Ecto neural progenitor cell (in vitro differentiated cells): ENCODE results near the gene PLA2G4C.
"Not testable (repeated sequence)": the region's sequence is repeated elsewhere in the genome, so short reads cannot be mapped to it uniquely, and the experiment has no call there.

Experiments used
- DNase-seq: peaks from one replicate; pipeline ENCODE4 v3.0.0-alpha.2; 2018; ENCODE audit warnings: low spot score

The PLA2G4C gene

GRCh38 chr19:48108997-48109782 lies 1.4 kb downstream of the PLA2G4C start:
- no peak for DNase-seq

DNA sequence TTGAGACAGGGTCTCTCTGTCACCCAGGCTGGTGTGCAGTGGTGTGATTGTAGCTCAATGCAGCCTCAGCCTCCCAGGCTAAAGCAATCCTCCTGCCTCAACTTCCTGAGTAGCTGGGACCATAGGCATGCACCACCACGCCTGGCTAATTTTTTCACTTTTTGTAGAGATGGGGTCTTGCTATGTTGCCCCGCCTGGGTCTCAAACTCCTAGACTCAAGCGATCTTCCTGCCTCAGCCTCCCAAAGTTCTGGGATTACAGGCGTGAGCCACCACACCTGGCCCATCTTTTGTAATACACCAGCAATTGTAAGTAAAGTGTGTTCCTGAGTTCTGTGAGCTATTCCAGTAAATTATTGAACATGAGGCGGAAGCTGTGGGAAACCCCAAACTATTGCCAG lies 6.7 kb downstream of the PLA2G4C start:
- no peak for DNase-seq

DNA sequence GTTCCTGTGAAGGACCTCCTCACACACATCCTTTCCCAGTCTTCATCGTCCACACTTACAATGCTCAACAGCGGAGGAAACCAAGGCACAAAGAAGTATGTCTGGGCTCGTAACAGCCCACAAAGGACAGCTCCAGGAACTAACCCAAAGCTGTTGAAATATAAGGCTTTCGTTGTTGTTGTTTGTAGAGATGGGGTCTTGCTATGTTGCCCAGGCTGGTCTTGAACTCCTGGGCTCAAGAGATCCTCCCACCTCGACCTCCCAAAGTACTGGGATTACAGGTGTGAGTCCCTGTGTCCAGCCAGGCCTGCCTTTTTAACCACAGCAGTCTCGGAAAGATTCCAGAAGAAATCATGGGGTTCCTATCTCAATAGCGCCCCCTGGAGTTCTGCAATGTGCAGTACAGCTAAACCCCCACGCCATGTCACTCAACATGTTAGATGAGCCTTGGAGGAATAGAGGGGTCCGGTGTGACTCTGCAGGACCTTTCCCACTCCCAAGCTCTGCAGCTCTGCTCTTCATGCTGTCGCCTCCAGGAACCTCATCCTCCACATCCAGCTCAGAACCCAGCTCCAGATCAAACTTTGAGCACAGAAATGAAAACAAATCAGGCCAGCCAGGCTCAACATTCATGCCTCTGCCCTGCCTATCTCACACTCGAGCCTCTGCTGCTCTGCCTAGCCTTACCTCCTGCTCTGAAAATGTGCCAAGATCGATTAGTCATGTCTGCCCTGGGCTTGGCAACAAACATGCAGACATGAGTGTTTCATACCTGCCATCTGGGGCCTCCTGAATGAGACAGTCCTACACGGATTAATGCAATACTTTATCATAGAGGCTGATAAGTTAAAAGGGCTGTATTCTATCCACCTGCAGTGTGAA lies 7.5 kb downstream of the PLA2G4C start:
- peak; percentile 67 for DNase-seq

DNA sequence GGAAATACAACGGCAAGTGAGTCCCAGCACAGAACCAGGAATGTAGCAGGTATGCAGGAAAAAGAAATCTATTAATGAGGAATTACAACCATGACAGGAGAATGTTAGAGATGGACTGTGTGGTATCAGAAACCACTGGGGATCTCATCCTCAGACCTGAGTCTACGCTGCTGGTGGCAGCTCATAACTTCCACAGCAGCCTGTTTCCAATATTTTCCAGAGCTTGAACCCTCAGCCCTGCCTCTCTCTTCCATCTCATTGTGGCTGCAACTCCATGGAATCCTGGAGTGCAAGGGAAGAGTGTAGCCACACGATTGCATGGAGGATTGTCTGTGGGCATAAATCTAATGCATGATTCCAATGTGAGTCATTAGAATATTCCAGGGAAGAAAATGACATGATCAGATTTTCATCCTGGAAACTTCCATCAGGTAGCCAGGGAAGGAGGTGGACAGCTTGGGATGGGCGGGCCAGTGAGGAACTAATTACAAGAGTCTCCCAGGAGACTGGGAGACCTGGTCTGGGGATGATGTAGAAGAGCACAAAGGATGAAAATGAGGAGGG lies 14.9 kb downstream of the PLA2G4C start:
- DNase-seq = no peak

DNA sequence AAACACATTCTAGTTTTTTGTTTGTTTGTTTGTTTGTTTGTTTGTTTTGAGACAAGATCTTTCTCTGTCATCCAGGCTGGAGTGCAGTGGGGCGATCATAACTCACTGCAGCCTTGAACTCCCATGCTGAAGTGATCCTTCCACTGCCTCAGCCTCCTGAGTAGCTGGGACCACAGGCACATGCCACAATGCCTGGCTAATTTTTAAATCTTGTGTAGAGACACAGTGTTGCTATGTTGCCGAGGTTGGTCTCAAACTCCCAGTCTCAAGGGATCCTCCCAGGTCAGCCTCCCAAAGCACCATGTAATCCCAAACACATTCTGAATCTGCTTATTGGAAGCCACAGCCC lies 15.8 kb downstream of the PLA2G4C start:
- no peak for DNase-seq

DNA sequence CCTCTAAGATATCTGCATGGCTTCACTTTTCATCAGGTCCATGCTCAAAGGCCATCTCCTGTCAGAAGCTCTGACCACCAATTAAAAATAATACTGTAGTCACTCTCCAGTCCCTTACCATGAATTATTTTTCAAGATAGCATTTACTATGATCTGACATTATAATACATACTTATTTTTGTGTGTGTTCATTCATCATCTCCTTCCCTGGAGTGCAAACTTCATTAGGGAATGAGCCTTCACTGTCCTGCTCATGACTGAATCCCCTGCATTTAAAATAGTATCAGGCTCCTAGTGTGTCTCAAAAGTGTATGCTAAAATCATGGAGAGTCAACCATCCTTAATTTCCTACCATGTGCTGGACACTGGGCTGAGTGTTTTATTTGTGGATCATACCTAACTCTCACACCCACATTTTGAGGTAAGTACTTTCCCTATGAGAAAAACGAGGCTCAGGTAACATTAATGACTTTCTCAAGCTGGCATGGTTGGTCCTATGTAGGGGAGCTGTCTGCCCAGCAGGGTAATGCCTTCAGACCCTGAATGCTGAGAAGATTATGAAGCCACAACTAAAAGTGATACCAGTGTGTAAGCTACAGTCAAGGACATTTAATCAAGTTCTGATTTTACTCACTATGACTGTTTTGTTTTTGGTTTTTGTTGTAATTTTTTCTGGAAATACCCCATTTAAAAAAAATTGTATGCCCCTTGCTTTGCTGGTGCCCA lies 16.3 kb downstream of the PLA2G4C start:
- no peak for DNase-seq

DNA sequence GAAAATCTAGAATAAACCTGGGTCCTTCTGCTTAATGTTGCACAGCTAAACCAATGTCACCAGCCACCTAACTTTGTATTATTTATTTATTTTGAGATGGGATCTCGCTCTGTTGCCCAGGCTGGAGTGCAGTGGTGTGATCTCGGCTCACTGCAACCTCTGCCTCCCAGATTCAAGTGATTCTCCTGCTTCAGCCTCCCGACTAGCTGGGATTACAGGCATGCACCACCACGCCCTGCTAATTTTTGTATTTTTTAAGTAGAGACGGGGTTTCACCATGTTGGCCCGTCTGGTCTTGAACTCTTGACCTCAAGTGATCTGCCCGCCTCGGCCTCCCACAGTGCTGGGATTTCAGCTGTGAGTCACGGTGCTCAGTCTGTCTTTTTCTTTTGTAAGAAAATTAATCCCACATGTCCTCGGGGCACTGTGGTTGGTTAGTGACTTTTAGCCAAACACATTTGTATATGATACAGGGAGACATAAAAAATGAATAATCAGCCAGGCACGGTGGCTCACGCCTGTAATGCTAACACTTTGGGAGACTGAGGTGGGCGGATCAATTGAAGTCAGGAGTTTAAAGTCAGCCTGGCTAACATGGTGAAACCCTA lies 19.4 kb downstream of the PLA2G4C start:
- not testable (repeated sequence) for DNase-seq

GRCh38 chr19:48090281-48090802 lies 20.3 kb downstream of the PLA2G4C start:
- no peak for DNase-seq

DNA sequence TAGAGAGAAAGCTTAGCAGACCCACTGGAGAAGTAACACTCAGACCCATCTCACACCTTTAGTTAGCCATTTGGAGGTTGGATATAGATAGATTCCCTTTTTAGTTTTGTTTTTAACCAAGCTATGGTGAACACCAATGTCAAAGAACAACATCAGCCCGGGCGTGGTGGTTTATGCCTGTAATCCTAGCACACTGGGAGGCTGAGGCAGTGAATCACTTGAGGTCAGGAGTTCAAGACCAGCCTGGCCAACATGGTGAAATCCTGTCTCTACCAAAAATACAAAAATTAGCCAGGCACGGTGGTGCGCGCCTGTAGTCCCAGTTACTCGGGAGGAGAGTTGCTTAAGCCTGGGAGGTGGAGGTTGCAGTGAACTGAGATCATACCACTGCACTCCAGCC lies 21.6 kb downstream of the PLA2G4C start:
- not testable (repeated sequence) for DNase-seq

DNA sequence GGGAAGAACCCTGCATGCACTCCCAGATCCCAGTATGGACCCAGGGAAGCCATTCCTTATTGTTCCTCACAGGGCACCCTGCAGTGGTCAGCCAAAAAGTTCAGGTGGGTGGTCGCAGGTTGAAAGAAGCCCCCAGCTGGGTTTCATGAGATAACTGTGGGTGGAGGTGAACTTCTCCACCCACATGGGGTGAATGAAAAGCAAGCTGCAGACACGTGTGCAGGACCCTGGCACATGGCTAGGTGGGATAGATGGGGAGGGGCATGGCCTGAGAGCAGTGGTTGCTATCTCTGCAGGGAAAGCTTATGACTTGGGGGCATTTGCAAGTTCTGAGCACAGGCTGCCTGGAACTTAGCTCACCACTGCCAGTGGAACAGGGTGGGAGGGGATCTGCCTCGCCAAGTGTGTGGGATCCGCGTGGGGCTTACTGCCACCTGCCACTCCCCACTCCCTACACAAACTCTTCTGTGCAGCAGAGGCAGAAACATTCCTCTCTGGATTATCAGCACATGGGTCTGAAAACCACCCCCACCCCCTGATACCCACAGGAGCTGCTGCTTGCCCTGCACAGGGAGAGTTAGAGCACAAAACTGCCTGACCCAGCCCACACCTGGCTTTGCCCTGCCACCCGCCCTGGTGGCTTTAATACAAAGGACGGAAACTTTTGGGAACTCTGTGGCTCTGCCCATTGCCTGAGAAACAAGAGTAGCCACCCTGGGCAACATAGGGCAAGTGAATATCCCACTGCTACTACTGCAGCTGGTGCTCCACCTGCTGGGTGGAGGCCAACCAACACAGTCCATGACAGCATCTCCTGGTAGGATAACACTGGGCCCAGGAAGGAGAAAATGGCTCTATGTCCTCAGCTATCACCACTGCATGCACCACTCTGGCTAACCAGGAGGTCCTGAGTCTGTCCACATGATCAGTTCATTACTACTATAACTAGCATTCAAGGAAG lies 24.4 kb downstream of the PLA2G4C start:
- no peak for DNase-seq

GRCh38 chr19:48085076-48085475 lies 25.5 kb downstream of the PLA2G4C start:
- DNase-seq = no peak

DNA sequence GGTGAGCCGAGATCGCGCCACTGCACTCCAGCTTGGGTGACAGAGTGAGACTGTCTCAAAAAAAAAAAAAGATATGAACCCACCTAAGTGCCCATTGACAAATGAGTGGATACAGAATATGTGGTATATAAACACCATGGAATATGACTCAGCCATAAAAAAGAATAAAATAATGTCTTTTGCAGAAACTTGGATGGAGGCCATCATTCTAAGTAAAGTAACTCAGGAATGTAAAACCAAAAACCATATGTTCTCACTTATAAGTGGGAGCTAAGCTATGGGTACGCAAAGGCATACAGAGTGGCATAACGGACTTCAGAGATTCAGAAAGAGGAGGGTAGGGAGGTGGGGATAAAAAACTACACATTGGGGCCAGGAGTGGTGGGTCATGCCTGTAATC lies 29.5 kb downstream of the PLA2G4C start:
- DNase-seq = no peak

DNA sequence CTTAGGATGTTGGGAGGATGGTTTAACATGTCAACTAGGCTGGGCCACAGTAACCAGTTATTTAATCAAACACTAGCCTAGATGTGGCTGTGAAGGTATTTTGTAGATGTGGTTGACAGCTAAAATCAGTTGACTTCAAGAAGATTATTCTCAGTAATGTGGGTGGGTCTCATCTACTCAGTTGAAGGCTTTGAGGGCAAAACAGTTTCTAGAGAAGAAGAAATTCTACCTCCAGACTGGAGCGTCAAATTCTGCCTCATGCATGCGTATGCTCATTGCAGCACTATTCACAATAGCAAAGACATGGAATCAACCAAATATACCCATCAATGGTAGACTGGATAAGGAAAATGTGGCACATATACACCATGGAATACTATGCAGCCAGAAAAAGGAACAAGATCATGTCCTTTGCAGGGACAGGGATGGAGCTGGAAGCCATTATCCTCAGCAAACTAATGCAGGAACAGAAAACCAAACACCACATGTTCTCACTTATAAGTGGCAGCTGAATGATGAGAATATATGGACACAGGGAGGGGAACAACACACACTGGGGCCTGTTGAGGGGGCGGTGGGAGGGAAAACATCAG lies 40.3 kb downstream of the PLA2G4C start:
- not testable (repeated sequence) for DNase-seq

GRCh38 chr19:48069435-48069834 lies 41.2 kb downstream of the PLA2G4C start:
- DNase-seq = no peak

DNA sequence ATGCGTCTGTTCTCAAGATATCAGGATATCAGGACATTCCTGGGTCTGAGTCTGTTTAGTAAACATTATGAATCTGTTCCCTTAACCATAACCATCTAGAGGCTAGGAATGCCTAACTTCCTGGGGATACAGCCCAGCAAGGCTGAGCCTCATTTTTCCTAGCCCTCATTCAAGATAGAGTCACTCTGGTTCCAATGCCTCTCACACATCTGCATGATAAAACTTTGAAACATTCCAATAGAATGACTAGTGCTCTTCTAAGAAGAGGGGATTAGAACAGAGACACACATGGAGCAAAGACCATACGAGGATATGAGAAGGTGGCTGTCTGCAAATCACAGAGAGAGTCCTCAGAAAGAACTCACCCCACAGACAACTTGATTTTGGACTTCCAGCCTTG lies 46.1 kb downstream of the PLA2G4C start:
- no peak for DNase-seq

- DNase-seq = no peak
These were observed 48.9 kb downstream of the PLA2G4C start for GRCh38 chr19:48061401-48062344.

DNA sequence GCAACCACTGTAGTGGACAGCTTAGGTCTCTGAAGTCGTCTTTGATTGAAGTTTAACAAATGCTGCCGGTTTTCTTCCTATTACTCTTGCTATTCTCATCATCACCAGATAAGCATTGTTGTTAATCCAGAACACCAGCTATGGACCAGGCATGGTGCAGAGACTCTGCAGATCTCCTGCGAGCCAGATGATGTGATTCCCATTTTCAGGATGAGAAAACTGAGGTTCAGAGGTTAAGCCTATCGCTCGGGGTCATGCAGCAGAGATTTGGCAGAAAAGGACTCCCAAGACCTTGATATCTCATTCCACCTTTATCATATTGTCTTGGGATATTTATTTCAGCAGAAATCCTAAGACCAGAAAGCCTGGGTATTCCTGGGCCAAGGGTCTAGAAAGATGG lies 50.2 kb downstream of the PLA2G4C start:
- no peak for DNase-seq

DNA sequence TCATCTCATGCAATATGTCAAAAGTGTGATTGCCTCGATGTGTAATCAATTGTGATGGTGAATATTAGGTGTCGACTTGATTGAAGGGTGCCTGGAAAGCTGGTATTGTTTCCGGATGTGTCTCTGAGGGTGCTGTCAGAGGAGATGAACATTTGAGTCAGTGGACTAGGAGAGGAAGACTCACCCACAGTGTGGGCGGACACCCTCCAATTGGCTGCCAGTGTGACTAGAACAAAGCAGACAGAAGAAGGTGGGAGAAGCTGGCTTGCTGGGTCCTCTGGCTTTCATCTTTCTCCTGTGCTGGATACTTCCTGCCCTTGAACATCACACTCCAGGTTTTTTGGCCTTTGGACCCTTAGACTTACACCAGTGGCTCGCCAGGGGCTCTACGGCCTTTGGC lies 51.3 kb downstream of the PLA2G4C start:
- DNase-seq = no peak

- no peak for DNase-seq
These were observed 56.8 kb downstream of the PLA2G4C start for GRCh38 chr19:48053856-48054255.
